NB4 (cell line): Measurements from ENCODE around the gene NANP.

Experiments
- DNase-seq: peaks from one replicate; pipeline ENCODE4 v3.0.0; 2010; ENCODE audit warnings: low read depth
- H3K4me3 ChIP-seq: one replicate; pipeline ENCODE4 v1.5.1; 2011; ENCODE audit warnings: mild to moderate bottlenecking, low read depth, low read length, moderate library complexity
- MYC ChIP-seq: IDR thresholded peaks from 2 replicates; pipeline ENCODE4 v1.6.1; 2011; ENCODE audit warnings: low read depth, low read length
- POLR2A ChIP-seq: IDR thresholded peaks from 2 replicates; pipeline ENCODE4 v1.6.1; 2011; ENCODE audit warnings: mild to moderate bottlenecking; ENCODE audit not compliant: insufficient read length; ENCODE audit errors: extremely low read depth
- TF ChIP-seq, protein P1 (sequence below): IDR thresholded peaks from 2 replicates; pipeline ENCODE4 v1.6.1; 2011; ENCODE audit warnings: low read depth, low read length
- TF ChIP-seq, protein P2 (sequence below): IDR thresholded peaks from one replicate; pipeline ENCODE4 v1.5.1; 2012; ENCODE audit warnings: low read depth, low read length

The NANP gene

DNA sequence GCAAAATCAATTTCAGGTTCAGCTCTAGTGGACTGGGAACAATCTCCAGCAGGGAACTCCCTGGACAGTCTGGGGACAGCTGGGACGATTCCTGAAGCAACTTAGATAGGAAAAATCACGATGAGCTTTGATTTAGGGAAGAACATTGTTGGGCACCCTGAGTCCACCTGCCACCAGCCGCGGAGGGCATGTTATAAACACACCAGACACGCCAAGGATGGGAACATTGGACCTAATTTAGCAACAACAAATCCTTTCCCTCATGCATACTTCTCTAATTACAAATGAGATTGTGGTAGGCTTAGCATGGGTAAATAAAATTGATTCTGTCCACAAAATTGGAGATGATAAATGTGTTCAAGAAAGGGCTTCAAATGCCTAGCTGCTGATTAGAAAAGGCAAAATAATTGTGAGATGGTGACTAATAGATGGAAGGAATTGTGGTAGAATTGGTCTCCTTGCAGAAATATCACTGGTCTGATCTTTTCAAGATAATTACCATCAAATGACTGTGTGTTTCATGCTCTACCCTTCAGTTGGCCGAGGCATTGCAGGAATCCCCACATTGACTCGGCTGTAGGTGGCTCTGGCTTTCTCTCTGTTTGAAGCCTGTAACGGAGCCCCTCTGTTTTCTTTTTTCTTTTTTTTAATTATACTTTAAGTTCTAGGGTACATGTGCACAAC lies 6.1 kb upstream of the NANP start:
- no peak overlapping the region for H3K4me3 ChIP-seq

DNA sequence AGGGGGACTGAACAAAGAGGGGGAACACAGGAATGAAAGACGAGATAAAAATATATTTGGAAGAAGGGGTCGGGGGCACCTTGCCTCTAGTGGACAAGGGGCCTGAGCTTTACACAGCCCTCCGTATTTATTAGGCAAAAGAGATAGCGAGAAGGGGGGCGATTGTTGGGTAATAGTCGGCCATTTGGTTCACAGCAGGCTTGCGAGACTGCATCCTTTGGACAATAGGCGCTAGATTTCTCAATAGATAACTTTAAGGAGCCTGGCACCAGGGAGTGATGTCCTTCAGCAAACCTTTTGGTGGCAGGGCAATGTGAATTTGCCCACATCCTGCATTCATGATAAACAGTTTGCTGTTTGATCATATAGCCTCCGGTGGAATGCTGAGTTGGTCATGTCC lies 3.0 kb upstream of the NANP start:
- TF ChIP-seq MYC (no peak), POLR2A (no peak)
- TF ChIP-seq, protein P1, sequence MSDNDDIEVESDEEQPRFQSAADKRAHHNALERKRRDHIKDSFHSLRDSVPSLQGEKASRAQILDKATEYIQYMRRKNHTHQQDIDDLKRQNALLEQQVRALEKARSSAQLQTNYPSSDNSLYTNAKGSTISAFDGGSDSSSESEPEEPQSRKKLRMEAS: no peak
- TF ChIP-seq, protein P2, sequence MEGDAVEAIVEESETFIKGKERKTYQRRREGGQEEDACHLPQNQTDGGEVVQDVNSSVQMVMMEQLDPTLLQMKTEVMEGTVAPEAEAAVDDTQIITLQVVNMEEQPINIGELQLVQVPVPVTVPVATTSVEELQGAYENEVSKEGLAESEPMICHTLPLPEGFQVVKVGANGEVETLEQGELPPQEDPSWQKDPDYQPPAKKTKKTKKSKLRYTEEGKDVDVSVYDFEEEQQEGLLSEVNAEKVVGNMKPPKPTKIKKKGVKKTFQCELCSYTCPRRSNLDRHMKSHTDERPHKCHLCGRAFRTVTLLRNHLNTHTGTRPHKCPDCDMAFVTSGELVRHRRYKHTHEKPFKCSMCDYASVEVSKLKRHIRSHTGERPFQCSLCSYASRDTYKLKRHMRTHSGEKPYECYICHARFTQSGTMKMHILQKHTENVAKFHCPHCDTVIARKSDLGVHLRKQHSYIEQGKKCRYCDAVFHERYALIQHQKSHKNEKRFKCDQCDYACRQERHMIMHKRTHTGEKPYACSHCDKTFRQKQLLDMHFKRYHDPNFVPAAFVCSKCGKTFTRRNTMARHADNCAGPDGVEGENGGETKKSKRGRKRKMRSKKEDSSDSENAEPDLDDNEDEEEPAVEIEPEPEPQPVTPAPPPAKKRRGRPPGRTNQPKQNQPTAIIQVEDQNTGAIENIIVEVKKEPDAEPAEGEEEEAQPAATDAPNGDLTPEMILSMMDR: no peak
- DNase-seq: peak; percentile 15
- H3K4me3 ChIP-seq: no peak overlapping the region

More for the DNA sequence above, 6.1 kb upstream of the NANP start:
- TF ChIP-seq POLR2A (no peak), MYC (no peak)
- TF ChIP-seq, protein P1: no peak
- TF ChIP-seq, protein P2: no peak
- no peak for DNase-seq

DNA sequence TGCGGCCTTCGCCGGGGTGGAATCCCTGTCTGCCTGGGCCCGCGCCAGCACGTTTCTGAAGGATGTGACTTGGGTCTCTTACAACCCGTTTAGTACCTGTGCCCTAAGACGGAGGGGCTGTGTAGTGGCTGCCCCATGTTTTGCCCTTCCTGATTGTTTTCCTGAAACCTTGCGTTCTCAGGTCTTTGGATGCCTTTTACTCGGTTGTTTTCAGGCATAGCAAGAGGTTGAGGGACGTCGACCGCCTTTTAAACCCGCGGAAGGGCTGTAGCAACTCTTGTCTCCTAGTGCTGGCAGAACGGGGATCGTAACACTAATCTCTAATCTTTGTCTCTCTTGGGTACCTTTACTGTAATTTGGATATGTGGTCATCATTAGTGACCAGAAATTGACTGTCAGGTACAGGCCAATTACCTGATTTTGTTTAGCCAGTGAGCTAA lies 706 bp upstream of the NANP start:
- TF ChIP-seq MYC (no peak), POLR2A (no peak)
- TF ChIP-seq, protein P2: no peak
- TF ChIP-seq, protein P1: no peak; the same call in 1 of the 2 replicates
- H3K4me3 ChIP-seq: peak overlapping the region; percentile 81
- DNase-seq: no peak

DNA sequence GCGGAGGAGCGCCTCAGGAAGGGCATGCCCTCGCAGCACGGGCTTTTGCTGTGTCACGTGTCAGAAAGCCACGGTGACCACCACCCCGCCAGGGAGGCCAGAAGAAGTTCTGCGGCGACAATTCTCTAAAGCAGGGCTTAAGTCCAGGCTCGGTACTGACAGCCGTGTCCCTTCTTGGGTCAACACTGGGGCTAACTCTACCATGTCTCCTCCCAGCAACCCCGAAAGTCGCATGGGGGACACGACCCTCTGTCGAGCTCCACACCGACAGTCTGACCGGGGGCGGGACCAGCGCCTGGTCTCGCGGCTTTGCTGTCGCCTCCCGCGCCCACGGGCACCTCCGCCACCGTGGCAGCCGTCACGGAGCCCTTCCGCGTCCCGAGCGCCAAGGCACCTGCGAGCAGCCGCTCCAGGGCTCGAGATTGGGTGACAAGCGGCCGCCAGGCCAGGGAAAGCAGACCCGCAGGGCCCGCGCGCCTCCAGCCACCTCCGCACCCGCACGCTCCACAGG lies 534 bp downstream of the NANP start:
- DNase-seq: peak; percentile 58
- TF ChIP-seq MYC: peak; percentile 58
- TF ChIP-seq, protein P2: no peak
- TF ChIP-seq, protein P1: peak; percentile 91
- peak overlapping the region; percentile 81 for H3K4me3 ChIP-seq

DNA sequence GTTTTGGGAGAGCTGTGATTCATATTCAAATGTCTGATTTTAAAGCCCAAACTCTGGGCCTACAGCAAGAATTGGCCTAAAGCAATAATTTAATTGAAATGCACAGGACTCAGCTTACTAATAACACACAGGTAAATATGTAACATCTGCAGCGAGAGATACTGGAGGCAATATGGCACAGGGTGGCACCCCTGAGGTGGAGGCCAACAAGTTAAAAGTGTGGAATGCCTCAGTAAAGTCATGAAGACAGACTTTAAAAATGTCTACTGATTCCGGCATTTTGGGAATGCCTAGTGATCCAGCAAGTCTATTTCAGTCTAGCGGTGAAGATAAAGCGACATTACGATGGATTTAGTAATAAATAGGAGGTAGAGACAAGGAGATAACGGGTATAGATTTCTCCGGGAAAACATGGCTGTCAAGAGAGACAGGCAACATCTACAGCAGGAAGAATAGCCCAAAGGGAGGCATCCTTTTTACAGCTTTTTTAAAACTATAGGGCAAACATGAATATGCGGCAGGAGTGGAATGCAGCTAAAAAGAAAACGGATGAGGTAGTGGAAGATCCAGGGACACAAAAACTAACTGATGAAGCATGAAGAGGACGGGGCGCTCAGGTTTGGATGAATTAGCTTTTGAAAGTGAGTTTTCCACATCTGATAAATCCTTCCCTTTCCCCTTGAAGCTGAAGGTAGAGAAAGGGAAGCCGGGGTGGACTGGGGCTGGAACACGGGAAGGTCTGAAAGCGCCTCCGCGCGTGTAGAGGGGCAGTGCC lies 1.2 kb downstream of the NANP start:
- peak overlapping the region; percentile 81 for H3K4me3 ChIP-seq
- DNase-seq: no peak

More for the DNA sequence above, 1.2 kb downstream of the NANP start:
- TF ChIP-seq, protein P2: no peak
- no peak for TF ChIP-seq MYC
- no peak for TF ChIP-seq POLR2A
- TF ChIP-seq, protein P1: no peak
